NCI-H748 (cell line): ENCODE measurements around the gene UHRF1.
"Not testable (repeated sequence)": the region's sequence is repeated elsewhere in the genome, so short reads cannot be mapped to it uniquely, and the experiment has no call there.

Experiments
- DNase-seq: peaks from one replicate; lab custom pipeline; 2025; ENCODE audit not compliant: unreplicated experiment; lab: John Stamatoyannopoulos, UW

The UHRF1 gene

GRCh38 chr19:4909156-4909896, at the start of gene UHRF1:
TSS of gene UHRF1 (plus strand) at chr19:4909501. CDS start at chr19:4910886, 1,385 bp downstream.
- peak; percentile 87 for DNase-seq

GRCh38 chr19:4859697-4860096, 49.6 kb upstream of the UHRF1 start:
- DNase-seq: no peak

- peak; percentile 68 for DNase-seq
Observed at GRCh38 chr19:4861147-4861546, 48.2 kb upstream of the UHRF1 start.

- DNase-seq: no peak
Observed at GRCh38 chr19:4866595-4867424, 42.5 kb upstream of the UHRF1 start.

GRCh38 chr19:4867534-4868285, 41.6 kb upstream of the UHRF1 start, which contains the start of gene PLIN3:
TSS of gene PLIN3 (minus strand) at chr19:4867667. CDS start at chr19:4861394, 6,273 bp downstream.
- peak; percentile 26 for DNase-seq

GRCh38 chr19:4868286-4868834, 40.9 kb upstream of the UHRF1 start:
- no peak for DNase-seq

- DNase-seq: no peak
Observed at GRCh38 chr19:4870025-4870700, 39.1 kb upstream of the UHRF1 start.

GRCh38 chr19:4871711-4872110, 37.6 kb upstream of the UHRF1 start:
- DNase-seq: no peak

GRCh38 chr19:4873930-4874329, 35.4 kb upstream of the UHRF1 start:
- DNase-seq: no peak

GRCh38 chr19:4877753-4878490, 31.4 kb upstream of the UHRF1 start:
- DNase-seq: no peak

- DNase-seq: no peak
Observed at GRCh38 chr19:4878491-4878968, 30.8 kb upstream of the UHRF1 start.

- no peak for DNase-seq
Observed at GRCh38 chr19:4879041-4879440, 30.3 kb upstream of the UHRF1 start.

- DNase-seq: not testable (repeated sequence)
Observed at GRCh38 chr19:4882874-4883273, 26.4 kb upstream of the UHRF1 start.

- not testable (repeated sequence) for DNase-seq
Observed at GRCh38 chr19:4884993-4885392, 24.3 kb upstream of the UHRF1 start.

GRCh38 chr19:4887803-4888202, 21.5 kb upstream of the UHRF1 start:
- DNase-seq: not testable (repeated sequence)

GRCh38 chr19:4889034-4889815, 20.1 kb upstream of the UHRF1 start:
- DNase-seq: no peak

- DNase-seq: no peak
Observed at GRCh38 chr19:4891066-4891465, 18.2 kb upstream of the UHRF1 start.

- not testable (repeated sequence) for DNase-seq
Observed at GRCh38 chr19:4892962-4893361, 16.3 kb upstream of the UHRF1 start.

- no peak for DNase-seq
Observed at GRCh38 chr19:4896372-4896771, 12.9 kb upstream of the UHRF1 start.
